Upper lobe of right lung (tissue), 1 donor: Measurements from ENCODE around the gene MTR. TPM values are rescaled to one million over a fixed set of nuclear protein-coding genes. Genes with fewer than 3 reads are reported as not detected.

Experiments used
- ATAC-seq: fragments of 200-7000 bp; cut with Tn5 transposase; one replicate; pipeline ENCODE4 v1.9.1; 2020; ENCODE audit warnings: mild to moderate bottlenecking, moderate library complexity
- DNase-seq: peaks from one replicate; pipeline ENCODE4 v3.0.0-alpha.2; 2020
- H3K27ac ChIP-seq: fragments of 200-600 bp; one replicate; pipeline ENCODE4 v1.8.0; 2022
- H3K27me3 ChIP-seq: fragments of 200-600 bp; one replicate; pipeline ENCODE4 v1.8.0; 2022; ENCODE audit warnings: mild to moderate bottlenecking
- H3K36me3 ChIP-seq: fragments of 200-600 bp; one replicate; pipeline ENCODE4 v1.8.0; 2022
- H3K4me1 ChIP-seq: fragments of 200-600 bp; one replicate; pipeline ENCODE4 v1.8.0; 2022
- H3K4me3 ChIP-seq: fragments of 200-600 bp; one replicate; pipeline ENCODE4 v1.8.0; 2022; ENCODE audit warnings: mild to moderate bottlenecking
- H3K9me3 ChIP-seq: fragments of 200-600 bp; one replicate; pipeline ENCODE4 v1.8.0; 2022
- CTCF ChIP-seq: fragments of 200-600 bp; IDR thresholded peaks from one replicate; pipeline ENCODE4 v1.8.0; 2022; ENCODE audit warnings: antibody characterized with exemption
- intact Hi-C: fragments of 100-400 bp; cut with DNase I; formaldehyde crosslinking; loops from one replicate; pipeline ENCODE4 v1.11.0; 2022
- total RNA-seq: library from RNA; stranded (reverse); fragmentation: NEBNext Ultra II Directional; extraction: Animal tissue kit (Norgen Biotek cat#: 25700); gene quantifications from one replicate; pipeline ENCODE4 v1.2.1, GENCODE V29; 2021
- donor health status: DM: no; HTN: yes; CAD: no; lungs with severe emphysema.

MTR gene
- total RNA-seq, 1 donor from 2014 or later, result 37.9 TPM

DNA sequence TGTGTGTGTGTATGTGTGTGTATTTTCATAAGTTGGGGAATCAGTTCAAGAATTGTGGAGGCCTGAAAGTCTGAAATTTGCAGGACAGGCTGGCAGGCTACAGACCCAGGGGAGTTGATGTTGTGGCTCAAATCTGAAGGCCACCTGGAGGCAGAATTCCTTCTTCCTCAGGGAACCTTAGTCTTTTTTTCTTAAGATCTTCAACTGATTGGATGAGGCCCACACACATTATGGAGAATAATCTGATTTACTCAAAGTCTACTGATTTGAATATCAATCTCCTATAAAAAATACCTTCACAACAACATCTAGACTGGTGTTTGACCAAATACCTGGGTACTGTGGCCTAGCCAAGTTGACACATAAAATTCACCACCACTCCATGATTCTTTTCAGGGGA is 147.3 kb downstream of the MTR start:
- ATAC-seq (no peak), DNase-seq (no peak)
- H3K36me3 ChIP-seq, result no peaks in the 10 kb centered on the region
- no peaks in the 10 kb centered on the region for H3K9me3 ChIP-seq
- no peak overlapping the region for H3K27ac ChIP-seq
- H3K4me3 ChIP-seq, result no peak overlapping the region
- TF ChIP-seq CTCF, result no peak
- intact Hi-C loops, result no loop called here
- H3K27me3 ChIP-seq, result no peaks in the 10 kb centered on the region
- no peaks in the 10 kb centered on the region for H3K4me1 ChIP-seq

GRCh38 chr1:236944556-236944955 is 149.5 kb downstream of the MTR start:
- no peaks in the 10 kb centered on the region for H3K27me3 ChIP-seq
- no peaks in the 10 kb centered on the region for H3K4me1 ChIP-seq
- DNase-seq (no peak), ATAC-seq (no peak)
- no peaks in the 10 kb centered on the region for H3K36me3 ChIP-seq
- TF ChIP-seq CTCF, result no peak
- no peak overlapping the region for H3K27ac ChIP-seq
- H3K9me3 ChIP-seq, result no peaks in the 10 kb centered on the region
- H3K4me3 ChIP-seq, result no peak overlapping the region
- intact Hi-C loops, result no loop called here

DNA sequence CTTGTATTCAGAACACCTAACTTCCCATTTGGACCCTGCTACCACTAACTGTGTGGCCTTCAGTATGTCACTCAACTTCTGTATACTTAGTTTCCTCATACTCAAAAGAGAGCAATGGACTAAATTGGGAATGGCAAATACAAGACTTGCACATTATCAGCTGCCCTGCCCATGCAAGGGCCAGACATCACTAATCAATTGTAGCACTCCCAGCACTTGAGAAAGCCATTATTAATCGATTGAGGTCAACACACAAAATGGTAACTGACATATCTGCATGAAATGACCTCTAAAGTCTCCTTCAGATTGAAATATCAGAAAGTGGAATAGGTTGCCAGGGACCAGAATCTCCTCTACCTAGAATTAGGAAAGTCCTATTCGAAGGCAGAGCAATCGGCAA is 149.9 kb downstream of the MTR start:
- intact Hi-C loops, result no loop called here
- Histone ChIP-seq H3K4me1 (no peaks in the 10 kb centered on the region), H3K9me3 (no peaks in the 10 kb centered on the region), H3K27me3 (no peaks in the 10 kb centered on the region), H3K27ac (no peak overlapping the region), H3K36me3 (no peaks in the 10 kb centered on the region), H3K4me3 (no peak overlapping the region)
- TF ChIP-seq CTCF, result no peak
- no peak for ATAC-seq
- DNase-seq, result no peak

GRCh38 chr1:236947794-236948193 is 152.7 kb downstream of the MTR start:
- no peaks in the 10 kb centered on the region for H3K36me3 ChIP-seq
- no peaks in the 10 kb centered on the region for H3K9me3 ChIP-seq

GRCh38 chr1:236948381-236948780 is 153.3 kb downstream of the MTR start:
- ATAC-seq (no peak), DNase-seq (no peak)
- no peaks in the 10 kb centered on the region for H3K36me3 ChIP-seq
- intact Hi-C loops, result no loop called here
- no peaks in the 10 kb centered on the region for H3K9me3 ChIP-seq
- no peak for TF ChIP-seq CTCF
- H3K4me3 ChIP-seq, result no peak overlapping the region
- H3K27me3 ChIP-seq, result no peaks in the 10 kb centered on the region
- H3K4me1 ChIP-seq, result no peaks in the 10 kb centered on the region
- no peak overlapping the region for H3K27ac ChIP-seq

More at GRCh38 chr1:236947794-236948193, 152.7 kb downstream of the MTR start:
- no peaks in the 10 kb centered on the region for H3K27me3 ChIP-seq
- H3K4me1 ChIP-seq, result no peaks in the 10 kb centered on the region
- DNase-seq (no peak), ATAC-seq (no peak)
- intact Hi-C loops, result no loop called here
- H3K27ac ChIP-seq, result no peak overlapping the region
- TF ChIP-seq CTCF, result no peak
- no peak overlapping the region for H3K4me3 ChIP-seq

- TF ChIP-seq CTCF, result no peak
- intact Hi-C loops, result no loop called here
- Histone ChIP-seq H3K4me3 (no peak overlapping the region), H3K27me3 (no peaks in the 10 kb centered on the region), H3K27ac (no peak overlapping the region), H3K36me3 (no peaks in the 10 kb centered on the region), H3K9me3 (no peaks in the 10 kb centered on the region), H3K4me1 (no peaks in the 10 kb centered on the region)
- no peak for ATAC-seq
- DNase-seq, result no peak
Observed at GRCh38 chr1:236948996-236949395, 153.9 kb downstream of the MTR start.
